ENCODE measurements around the gene HTT-AS.

DNA sequence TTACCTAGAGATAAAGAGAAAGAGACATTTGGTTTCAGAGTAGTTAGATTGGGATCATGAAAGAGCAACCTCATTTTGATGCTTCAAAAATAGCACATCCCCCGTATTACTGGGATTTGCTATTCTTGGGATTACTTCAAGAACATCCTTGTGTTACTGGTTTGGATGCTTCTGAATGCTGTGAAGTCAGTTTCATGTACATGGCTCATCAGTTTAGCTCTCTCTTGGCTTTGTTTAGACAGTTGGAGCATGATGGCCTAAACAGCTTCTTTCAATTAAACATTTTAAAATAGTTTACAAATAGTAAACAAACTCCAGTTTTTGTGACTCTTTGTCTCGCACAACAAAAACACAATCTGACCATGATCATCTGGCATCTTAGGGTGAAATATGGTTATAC lies 24.0 kb upstream of the HTT-AS start:
- TF ChIP-seq POLR2A (IDR thresholded peaks at IDR 0.05), result no peak
- TF ChIP-seq, protein P1, sequence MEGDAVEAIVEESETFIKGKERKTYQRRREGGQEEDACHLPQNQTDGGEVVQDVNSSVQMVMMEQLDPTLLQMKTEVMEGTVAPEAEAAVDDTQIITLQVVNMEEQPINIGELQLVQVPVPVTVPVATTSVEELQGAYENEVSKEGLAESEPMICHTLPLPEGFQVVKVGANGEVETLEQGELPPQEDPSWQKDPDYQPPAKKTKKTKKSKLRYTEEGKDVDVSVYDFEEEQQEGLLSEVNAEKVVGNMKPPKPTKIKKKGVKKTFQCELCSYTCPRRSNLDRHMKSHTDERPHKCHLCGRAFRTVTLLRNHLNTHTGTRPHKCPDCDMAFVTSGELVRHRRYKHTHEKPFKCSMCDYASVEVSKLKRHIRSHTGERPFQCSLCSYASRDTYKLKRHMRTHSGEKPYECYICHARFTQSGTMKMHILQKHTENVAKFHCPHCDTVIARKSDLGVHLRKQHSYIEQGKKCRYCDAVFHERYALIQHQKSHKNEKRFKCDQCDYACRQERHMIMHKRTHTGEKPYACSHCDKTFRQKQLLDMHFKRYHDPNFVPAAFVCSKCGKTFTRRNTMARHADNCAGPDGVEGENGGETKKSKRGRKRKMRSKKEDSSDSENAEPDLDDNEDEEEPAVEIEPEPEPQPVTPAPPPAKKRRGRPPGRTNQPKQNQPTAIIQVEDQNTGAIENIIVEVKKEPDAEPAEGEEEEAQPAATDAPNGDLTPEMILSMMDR (IDR thresholded peaks at IDR 0.05), result no peak
